Loucy (cell line): ENCODE measurements around the gene HSH2D.
"Not testable (repeated sequence)": the region's sequence is repeated elsewhere in the genome, so short reads cannot be mapped to it uniquely, and the experiment has no call there.

Source experiments
- H2AFZ ChIP-seq: fragments of 200-600 bp; sonication (generic); 2 replicates; pipeline ENCODE4 v1.6.0; 2016; ENCODE audit warnings: antibody characterized with exemption, mild to moderate bottlenecking, low read length, moderate library complexity
- H3F3A ChIP-seq: fragments of 200-600 bp; 2 replicates; pipeline ENCODE4 v1.6.0; 2016; ENCODE audit warnings: antibody characterized with exemption, low read depth, mild to moderate bottlenecking
- H3K27me3 ChIP-seq: fragments of 200-600 bp; sonication (generic); 2 replicates; pipeline ENCODE4 v1.6.1; 2014; ENCODE audit warnings: low read length, mild to moderate bottlenecking; ENCODE audit not compliant: insufficient read depth, poor library complexity, severe bottlenecking
- H3K36me3 ChIP-seq: fragments of 200-600 bp; sonication (generic); 2 replicates; pipeline ENCODE4 v1.6.1; 2016; ENCODE audit warnings: low read length; ENCODE audit not compliant: insufficient read depth
- H3K4me1 ChIP-seq: fragments of 200-600 bp; sonication (generic); 2 replicates; pipeline ENCODE4 v1.5.1; 2014; ENCODE audit warnings: low read length, mild to moderate bottlenecking; ENCODE audit not compliant: insufficient read depth, poor library complexity, severe bottlenecking
- H3K4me2 ChIP-seq: fragments of 200-600 bp; sonication (generic); 2 replicates; pipeline ENCODE4 v1.6.0; 2014; ENCODE audit warnings: antibody characterized with exemption, low read length, low read depth, mild to moderate bottlenecking; ENCODE audit not compliant: poor library complexity, severe bottlenecking
- H3K4me3 ChIP-seq: fragments of 200-600 bp; sonication (generic); 2 replicates; pipeline ENCODE4 v1.5.1; 2014; ENCODE audit warnings: low read length, mild to moderate bottlenecking, mixed read lengths; ENCODE audit not compliant: poor library complexity, severe bottlenecking
- H3K79me2 ChIP-seq: fragments of 200-600 bp; sonication (generic); 2 replicates; pipeline ENCODE4 v1.6.1; 2014; ENCODE audit warnings: low read length; ENCODE audit not compliant: insufficient read depth
- H3K9ac ChIP-seq: fragments of 200-600 bp; sonication (generic); 2 replicates; pipeline ENCODE4 v1.6.0; 2014; ENCODE audit warnings: mild to moderate bottlenecking, low read depth, low read length, moderate library complexity; ENCODE audit not compliant: poor library complexity, severe bottlenecking
- H3K9me2 ChIP-seq: fragments of 200-600 bp; sonication (generic); replicated peaks from 2 replicates; pipeline ENCODE4 v1.6.1; 2016; ENCODE audit warnings: low read depth, low read length, mixed read lengths
- H3K9me3 ChIP-seq: fragments of 200-600 bp; sonication (generic); 2 replicates; pipeline ENCODE4 v1.6.1; 2014; ENCODE audit warnings: mild to moderate bottlenecking, antibody characterized with exemption, low read length, low read depth; ENCODE audit not compliant: insufficient read depth
- H4K20me1 ChIP-seq: fragments of 200-600 bp; sonication (generic); 2 replicates; pipeline ENCODE4 v1.6.0; 2014; ENCODE audit warnings: antibody characterized with exemption, low read length, mild to moderate bottlenecking; ENCODE audit not compliant: insufficient read depth, poor library complexity, severe bottlenecking
- EZH2phosphoT487 ChIP-seq: fragments of 200-600 bp; IDR thresholded peaks from 2 replicates; pipeline ENCODE4 v1.6.1; 2018; ENCODE audit warnings: antibody characterized with exemption, mild to moderate bottlenecking, moderate library complexity, borderline replicate concordance
- TF ChIP-seq, protein P1 (sequence below): fragments of 200-600 bp; sonication (generic); conservative IDR thresholded peaks from 2 replicates; pipeline ENCODE4 v1.5.1; 2014; ENCODE audit warnings: mild to moderate bottlenecking, antibody characterized with exemption, low read length

The HSH2D gene

GRCh38 chr19:16117594-16118033 lies 25.9 kb upstream of the HSH2D start:
- Histone ChIP-seq H3F3A (no peaks in the 10 kb centered on the region), H3K79me2 (peaks cover 91% of the 10 kb centered on the region), H3K9me3 (no peaks in the 10 kb centered on the region), H3K4me2 (peak overlapping the region; percentile 86), H3K4me3 (peak overlapping the region; percentile 3), H3K9ac (peak overlapping the region; percentile 67), H3K36me3 (peaks cover 41% of the 10 kb centered on the region; the same call in 1 of the 2 replicates), H3K4me1 (peaks cover 42% of the 10 kb centered on the region), H2AFZ (no peak overlapping the region), H3K9me2 (no peaks in the 10 kb centered on the region), H3K27me3 (no peaks in the 10 kb centered on the region), H4K20me1 (peaks cover 34% of the 10 kb centered on the region)
- no peak for TF ChIP-seq EZH2phosphoT487
- TF ChIP-seq, protein P1, sequence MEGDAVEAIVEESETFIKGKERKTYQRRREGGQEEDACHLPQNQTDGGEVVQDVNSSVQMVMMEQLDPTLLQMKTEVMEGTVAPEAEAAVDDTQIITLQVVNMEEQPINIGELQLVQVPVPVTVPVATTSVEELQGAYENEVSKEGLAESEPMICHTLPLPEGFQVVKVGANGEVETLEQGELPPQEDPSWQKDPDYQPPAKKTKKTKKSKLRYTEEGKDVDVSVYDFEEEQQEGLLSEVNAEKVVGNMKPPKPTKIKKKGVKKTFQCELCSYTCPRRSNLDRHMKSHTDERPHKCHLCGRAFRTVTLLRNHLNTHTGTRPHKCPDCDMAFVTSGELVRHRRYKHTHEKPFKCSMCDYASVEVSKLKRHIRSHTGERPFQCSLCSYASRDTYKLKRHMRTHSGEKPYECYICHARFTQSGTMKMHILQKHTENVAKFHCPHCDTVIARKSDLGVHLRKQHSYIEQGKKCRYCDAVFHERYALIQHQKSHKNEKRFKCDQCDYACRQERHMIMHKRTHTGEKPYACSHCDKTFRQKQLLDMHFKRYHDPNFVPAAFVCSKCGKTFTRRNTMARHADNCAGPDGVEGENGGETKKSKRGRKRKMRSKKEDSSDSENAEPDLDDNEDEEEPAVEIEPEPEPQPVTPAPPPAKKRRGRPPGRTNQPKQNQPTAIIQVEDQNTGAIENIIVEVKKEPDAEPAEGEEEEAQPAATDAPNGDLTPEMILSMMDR = peak; percentile 61

- H4K20me1 ChIP-seq = peaks cover 25% of the 10 kb centered on the region
- no peaks in the 10 kb centered on the region for H3K9me3 ChIP-seq
- H2AFZ ChIP-seq = no peak overlapping the region
- no peaks in the 10 kb centered on the region for H3K27me3 ChIP-seq
- no peaks in the 10 kb centered on the region for H3F3A ChIP-seq
- H3K9me2 ChIP-seq = no peaks in the 10 kb centered on the region
- peak overlapping the region; percentile 86 for H3K4me2 ChIP-seq
- H3K4me3 ChIP-seq = no peak overlapping the region
- H3K79me2 ChIP-seq = peaks cover 88% of the 10 kb centered on the region
- TF ChIP-seq, protein P1 = no peak
- TF ChIP-seq EZH2phosphoT487 = no peak
- H3K36me3 ChIP-seq = peaks cover 50% of the 10 kb centered on the region; the same call in 1 of the 2 replicates
- H3K9ac ChIP-seq = peak overlapping the region; percentile 23
- H3K4me1 ChIP-seq = peaks cover 34% of the 10 kb centered on the region
Measured at GRCh38 chr19:16118489-16119033, 24.9 kb upstream of the HSH2D start.

DNA sequence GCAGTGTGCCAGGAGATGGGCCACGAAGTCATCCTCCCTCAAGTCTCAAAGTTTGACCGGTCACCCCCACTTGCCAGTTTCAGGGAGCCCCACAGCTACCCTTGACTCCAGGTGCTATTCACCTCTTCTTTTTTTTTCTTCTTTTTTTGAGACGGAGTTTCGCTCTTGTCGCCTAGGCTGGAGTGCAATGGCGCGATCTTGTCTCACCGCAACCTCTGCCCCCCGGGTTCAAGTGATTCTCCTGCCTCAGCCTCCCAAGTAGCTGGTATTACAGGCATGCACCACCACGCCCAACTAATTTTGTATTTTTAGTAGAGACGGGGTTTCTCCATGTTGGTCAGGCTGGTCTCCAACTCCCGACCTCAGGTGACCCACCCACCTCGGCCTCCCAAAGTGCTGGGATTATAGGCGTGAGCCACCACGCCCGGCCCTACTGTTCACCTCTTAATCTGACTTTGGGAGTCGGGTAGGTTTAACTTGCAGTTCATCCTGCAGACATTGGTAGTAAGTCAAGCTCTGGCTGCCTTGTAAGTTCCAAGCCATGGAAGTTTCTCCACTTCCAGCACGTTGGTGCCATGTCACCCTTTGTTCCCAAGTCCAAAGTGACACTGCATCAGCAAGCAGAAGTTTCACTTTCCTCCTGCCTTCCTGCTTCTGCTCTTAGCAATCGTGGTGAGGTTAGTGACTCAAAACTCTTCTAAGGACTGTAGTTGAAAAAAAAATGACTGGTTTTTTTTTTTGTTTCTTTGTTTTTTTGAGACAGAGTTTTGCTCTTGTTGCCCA lies 24.2 kb upstream of the HSH2D start:
- H3K27me3 ChIP-seq, H3K9me2 ChIP-seq, H3K4me3 ChIP-seq, H2AFZ ChIP-seq, H3F3A ChIP-seq, H3K4me2 ChIP-seq, H3K9ac ChIP-seq, H3K9me3 ChIP-seq: not testable (repeated sequence)
- Histone ChIP-seq H4K20me1 (peaks cover 23% of the 10 kb centered on the region), H3K79me2 (peaks cover 88% of the 10 kb centered on the region), H3K4me1 (peaks cover 30% of the 10 kb centered on the region), H3K36me3 (peaks cover 57% of the 10 kb centered on the region; the same call in 1 of the 2 replicates)
